Fibroblast of lung (primary cell): ENCODE measurements around the gene KIF20B.

Experiments used
- EZH2 ChIP-seq: IDR thresholded peaks from 2 replicates; pipeline ENCODE4 v1.5.1; 2012; ENCODE audit warnings: low read length, control low read depth, mild to moderate bottlenecking; ENCODE audit errors: missing control alignments
- TF ChIP-seq, protein P1 (sequence below), 2 donors: IDR thresholded peaks in 1 of 2; conservative IDR thresholded peaks in 1 of 2; 1 replicate in 1 of 2; 2 replicates in 1 of 2; pipeline ENCODE4 v1.5.1; 2011 to 2012; ENCODE audit warnings: low read length in 2 of 2, control low read depth in 1 of 2, inconsistent platforms in 1 of 2, low read depth in 1 of 2, mild to moderate bottlenecking in 1 of 2

DNA sequence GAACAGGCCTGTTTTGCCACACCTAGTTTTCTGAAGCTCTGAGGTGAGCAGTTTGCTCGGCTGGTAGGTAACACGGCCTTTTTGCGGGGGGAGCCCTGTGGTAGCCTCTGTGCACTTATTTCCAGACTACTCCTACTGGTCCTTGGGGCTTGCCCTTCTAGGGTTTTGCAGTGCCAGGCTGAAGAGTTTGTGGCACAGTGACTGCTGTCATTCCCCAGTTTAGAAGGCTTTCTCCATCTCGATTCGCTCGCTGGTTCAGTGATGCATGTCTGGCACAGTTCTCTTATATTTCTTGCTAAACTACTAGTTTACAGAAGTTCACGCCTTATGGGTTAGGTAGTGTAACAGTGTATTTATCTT is 711 bp downstream of the KIF20B start:
- TF ChIP-seq, protein P1, sequence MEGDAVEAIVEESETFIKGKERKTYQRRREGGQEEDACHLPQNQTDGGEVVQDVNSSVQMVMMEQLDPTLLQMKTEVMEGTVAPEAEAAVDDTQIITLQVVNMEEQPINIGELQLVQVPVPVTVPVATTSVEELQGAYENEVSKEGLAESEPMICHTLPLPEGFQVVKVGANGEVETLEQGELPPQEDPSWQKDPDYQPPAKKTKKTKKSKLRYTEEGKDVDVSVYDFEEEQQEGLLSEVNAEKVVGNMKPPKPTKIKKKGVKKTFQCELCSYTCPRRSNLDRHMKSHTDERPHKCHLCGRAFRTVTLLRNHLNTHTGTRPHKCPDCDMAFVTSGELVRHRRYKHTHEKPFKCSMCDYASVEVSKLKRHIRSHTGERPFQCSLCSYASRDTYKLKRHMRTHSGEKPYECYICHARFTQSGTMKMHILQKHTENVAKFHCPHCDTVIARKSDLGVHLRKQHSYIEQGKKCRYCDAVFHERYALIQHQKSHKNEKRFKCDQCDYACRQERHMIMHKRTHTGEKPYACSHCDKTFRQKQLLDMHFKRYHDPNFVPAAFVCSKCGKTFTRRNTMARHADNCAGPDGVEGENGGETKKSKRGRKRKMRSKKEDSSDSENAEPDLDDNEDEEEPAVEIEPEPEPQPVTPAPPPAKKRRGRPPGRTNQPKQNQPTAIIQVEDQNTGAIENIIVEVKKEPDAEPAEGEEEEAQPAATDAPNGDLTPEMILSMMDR (conservative IDR thresholded peaks at IDR 0.05 in 1 of 2, IDR thresholded peaks at IDR 0.05 in 1 of 2; ENCODE audit: low read depth in 1 of 2, low read length in 2 of 2), result no peak
- TF ChIP-seq EZH2, result no peak
